Activated CD4-positive, CD25-positive, alpha-beta regulatory T cell treated with anti-CD3 and anti-CD28 coated beads, Interleukin-2, amount 50 U/mL, for 72 hours (primary cell): ENCODE measurements around the gene PAQR8.
"Not testable (repeated sequence)": the region's sequence is repeated elsewhere in the genome, so short reads cannot be mapped to it uniquely, and the experiment has no call there.

Source experiments
- DNase-seq: peaks from one replicate; pipeline ENCODE4 v3.0.0; 2021

The PAQR8 gene

DNA sequence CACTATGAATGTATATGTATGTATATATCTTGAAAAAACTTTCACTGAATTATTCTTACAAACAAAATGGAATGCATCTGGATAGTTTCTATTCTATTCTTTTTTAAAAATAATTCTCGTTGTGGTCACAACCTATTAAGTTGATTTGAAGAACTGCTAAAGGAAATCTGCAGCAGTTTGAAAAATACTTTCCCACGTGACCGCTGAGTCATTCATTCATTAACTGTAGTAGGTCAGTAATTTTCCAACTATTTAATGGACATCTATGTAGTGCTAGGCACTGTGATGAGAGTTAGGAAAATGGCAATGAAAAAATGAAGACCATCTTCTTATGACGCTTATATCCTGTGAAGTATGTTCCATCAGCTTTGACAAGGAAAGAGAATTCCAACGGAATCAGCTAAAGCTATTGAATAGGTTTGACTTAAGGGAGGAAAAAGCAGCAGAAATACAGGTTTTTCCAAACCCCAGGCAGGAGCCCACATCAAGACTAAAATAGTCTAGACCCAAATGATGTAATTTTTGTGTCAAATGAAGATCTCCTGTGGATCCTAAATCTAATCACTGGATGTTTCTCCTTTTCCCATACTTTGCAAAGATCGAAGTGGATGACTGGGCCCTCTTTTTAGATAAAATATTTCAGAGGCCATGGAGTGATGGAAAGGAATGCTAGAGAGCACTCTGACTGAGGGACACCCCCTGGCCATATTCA is 54.1 kb downstream of the PAQR8 start:
- DNase-seq: no peak

DNA sequence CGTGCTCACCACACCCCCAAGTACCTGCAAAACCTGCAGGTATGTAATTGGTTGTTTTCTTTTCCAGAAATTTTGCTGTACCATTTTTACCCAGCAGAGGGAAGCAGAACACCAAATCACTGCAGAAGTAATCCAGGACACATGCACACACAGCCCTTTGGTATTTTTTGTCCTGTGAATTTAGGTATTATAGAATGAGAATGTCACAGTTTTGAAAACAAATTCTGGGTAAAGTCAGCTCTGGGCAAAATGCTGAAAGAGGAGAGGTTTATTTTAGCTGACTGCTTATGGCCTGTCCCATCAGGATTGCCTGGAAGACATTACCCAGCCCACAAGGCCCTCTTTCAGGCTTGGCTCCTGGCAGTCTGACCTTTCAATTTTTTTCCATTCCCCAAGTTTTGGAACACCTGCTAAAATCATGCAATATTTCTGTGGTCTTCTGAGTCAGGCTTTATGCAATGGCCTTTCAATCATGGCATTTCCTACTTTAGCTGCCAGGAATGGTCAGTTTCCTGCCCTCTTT is 54.7 kb downstream of the PAQR8 start:
- DNase-seq: no peak

DNA sequence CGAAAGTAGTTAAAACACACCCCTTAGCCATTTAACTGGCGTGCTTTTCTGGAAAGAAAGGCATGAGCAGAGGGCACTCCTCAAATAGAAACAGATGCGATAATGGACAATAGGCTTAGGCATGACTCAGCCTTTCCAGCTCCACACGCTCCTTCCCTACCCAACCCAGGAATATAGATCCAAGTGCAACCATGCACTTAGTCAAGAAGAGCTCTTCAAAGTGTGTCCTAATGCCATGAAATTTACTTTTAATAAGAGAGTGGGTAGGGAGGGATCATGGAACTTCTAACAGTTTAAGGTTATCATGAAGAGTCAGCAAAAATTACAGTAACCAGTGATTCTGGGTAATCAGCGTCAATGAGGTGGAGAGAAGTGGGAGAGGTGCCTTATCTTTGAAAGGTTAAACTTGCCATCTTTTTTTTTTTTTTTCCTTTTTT is 55.7 kb downstream of the PAQR8 start:
- DNase-seq: no peak

DNA sequence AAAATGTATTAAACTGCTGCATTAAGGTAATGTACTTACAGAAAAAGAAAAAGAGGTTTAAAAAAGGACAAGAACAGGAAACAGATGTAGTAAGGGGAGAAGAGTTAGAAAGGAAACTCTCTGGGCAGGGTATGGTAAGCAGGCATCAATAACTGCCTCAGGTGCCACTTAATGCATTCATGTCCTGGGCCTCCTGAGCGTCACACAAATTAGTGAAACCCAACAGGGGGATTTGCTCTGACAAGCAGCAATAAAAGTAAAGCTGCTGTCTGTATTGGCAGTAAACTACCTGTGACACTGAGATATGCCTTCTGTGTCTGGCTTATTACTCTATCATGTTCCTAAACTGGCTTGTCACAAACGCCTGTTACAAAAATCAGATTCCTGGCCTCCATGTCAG is 56.7 kb downstream of the PAQR8 start:
- no peak for DNase-seq

DNA sequence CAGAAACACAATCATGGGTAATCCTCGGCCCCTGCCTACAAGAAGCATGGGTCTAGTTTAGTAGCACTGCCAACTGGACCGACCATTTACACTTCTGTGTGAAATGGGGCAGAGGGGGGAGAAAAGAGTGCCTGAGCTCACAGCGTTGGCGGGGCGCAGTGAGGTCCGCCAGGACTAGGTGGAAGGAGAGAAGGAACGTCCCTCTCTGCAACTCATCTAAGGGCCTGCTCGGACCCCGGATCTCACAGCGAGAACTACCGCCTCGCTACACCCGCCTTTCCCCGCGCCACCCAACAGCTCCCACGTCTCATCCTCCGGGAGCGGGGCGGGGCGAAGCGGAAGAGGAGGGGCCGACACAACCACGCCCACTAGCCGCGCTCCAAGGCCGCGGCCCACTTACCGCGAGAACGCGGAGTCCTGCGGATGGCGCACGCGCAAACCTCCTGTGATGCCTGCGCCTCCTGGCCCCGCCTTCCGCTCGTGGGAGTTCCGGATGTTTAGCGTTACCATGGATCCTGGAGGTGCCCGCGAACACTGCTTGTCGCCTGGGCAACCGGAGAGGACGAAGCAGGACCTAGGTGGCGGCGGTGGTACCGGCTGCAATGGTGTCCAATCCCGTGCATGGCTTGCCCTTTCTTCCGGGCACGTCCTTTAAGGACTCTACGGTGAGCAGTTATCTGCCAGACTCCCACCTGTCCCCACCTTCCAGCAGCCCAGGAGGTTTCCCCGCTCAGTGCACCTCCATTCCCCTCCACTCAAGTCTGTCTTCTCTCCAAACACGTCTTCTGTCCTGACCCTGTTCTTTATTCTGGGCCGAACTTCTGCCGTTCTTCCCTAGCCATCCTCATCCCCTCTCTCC is 58.1 kb downstream of the PAQR8 start, which contains the start of gene EFHC1:
Gene EFHC1 (plus strand): TSS at position 534 of the 859 bp plus-strand sequence. CDS start 69 bp downstream, at position 603.
- peak; percentile 98 for DNase-seq

DNA sequence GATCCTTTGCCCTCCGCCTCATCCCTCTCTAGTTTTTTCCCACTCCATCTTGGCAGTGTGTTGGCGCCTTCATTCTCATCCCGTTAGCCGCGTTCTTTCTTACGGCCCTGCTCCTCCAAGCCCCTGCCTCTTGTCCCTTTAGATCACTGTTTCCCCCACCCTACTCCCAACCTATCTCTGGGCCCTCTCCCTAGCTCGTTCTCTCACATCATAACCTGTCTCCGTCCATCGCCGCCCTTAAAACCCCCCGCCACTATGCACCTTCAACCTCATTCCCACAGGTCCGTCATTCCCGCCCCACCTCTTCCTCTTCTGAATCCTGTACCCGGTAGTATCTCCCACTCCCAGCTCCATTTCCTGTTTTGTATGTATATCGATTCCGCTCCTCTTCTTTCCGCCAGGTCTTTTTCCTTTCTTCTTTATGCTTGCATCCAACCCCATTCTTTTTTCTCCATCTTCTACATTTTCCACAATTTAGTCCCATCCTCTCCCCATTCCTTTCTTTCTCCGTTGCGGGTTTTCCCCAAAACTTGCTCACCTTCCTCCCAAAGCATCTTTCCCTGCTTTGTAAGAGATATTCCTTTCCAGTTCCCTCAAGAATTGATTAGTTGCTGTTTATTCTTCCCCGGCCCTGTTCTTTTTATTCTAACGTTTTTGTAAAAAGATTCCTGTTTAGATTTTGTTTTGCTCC is 58.9 kb downstream of the PAQR8 start:
- no peak for DNase-seq

DNA sequence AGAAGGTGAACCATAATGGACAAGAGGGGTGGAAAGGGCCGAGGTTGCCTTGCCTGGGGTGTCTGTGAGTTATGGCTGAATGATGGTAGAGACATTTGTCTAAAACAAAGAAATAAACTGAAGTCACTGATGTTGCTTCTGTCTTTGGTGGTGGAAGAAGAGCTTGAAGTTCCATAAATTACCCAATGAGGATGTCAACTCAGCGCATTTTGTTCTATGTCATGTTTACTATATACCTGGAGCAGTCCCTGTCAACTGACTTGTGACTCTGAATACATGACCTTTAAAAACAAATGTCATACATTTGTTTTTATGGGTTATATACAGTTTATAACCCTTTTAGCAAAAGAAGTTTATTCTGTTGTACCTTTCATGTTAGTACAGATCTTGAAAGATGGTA is 60.2 kb downstream of the PAQR8 start:
- no peak for DNase-seq

DNA sequence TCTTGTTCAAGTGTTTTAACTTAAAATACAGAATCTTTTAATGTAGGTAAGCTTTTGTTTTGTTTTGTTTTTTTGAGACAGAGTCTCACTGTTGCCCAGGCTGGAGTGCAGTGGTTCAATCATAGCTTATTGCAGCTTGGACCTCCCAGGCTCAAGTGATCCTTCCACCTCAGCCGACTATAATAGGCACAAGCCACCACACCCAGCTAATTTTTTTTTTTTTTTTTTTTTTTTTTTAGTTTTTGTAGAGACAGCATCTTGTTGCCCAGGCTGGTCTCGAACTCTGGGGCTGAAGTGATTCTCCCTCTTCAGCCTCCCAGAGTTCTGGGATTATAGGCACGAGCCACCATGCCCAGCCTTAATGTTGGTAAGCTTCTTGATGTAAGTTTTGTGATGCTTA is 61.5 kb downstream of the PAQR8 start:
- DNase-seq: no peak

DNA sequence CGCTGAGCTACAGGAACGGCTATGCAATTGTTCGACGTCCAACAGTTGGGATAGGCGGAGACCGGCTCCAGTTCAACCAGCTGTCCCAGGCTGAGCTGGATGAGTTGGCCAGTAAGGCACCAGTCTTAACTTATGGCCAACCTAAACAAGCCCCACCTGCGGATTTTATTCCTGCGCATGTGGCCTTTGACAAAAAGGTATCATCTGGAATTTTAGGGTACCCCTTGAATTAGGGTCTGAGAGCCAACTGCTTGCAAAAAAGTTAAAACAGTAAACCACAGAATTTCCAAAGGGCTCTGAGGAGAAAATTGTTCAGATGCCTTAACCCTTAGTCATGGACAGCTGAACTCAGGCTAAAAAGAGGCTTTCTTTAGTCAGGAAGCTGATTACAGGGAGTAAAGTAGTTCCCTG is 62.0 kb downstream of the PAQR8 start:
- no peak for DNase-seq

DNA sequence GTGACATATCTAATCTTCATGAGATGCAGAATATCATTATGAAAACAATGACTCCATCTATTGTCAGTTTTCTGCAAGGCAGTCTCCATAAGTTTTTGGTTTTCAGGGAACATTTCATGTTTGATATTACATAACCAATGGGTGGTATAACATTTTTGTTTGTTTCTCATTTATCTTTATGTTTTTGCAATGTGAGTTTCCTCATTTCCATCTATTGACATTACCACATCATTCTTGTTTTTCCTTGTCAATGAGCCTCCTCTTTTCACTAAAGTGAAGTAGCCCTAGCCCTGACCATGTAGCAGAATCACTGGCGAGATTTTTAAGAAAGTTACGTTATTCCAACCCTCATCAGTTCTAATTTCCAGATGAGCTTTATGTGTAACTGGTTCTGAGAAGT is 62.6 kb downstream of the PAQR8 start:
- DNase-seq: no peak

DNA sequence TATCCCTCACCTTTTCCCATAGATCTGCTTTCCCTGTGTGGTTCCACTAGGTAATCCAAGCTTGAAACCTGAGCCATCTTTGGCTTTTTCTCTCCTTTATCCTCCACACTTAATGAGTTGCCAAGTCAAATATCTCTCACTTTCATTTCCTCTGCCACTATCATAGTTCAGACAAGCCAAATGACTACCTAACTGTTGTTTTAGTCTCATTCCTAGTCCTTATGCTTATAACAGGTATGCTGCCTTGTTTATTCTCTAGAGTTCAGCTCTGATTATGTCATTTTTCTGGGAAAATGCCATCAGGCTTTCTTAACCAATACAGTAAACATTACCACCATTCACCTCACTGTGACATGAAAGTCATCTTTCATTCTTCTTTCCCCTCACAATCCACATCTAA is 64.7 kb downstream of the PAQR8 start:
- DNase-seq: no peak

DNA sequence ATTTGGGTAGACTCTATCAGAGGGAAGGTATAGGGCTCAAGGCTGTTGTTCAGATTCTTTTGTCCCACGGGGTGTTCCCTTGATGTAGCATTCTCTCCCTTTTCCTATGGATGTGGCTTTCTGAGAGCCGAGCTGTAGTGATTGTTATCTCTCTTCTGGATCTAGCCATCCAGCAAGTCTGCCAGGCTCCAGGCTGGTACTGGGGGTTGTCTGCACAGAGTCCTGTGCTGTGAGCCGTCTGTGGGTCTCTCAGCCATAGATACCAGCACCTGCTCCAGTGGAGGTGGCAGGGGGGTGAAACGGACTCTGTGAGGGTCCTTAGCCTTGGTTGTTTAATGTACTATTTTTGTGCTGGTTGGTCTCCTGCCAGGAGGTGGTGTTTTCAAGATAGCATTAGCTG is 71.3 kb downstream of the PAQR8 start:
- DNase-seq: not testable (repeated sequence)

DNA sequence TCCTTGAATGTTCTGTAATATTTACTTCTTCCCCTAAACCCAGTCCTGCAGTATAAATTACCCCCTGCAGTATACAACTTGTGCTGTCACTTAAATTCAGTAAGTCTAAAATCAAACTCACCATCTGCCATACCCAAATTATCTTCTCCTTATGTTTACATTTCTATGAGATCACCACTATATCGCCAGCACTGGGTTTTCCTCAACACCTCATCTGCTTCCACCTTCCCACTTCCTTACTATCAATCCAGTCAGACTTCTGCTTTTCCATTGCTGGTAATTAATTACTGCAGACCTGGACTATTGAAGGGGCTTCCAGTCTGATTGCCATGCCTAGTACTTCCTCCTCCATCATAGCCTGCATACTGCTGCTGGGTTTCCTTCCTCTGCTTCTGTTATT is 73.4 kb downstream of the PAQR8 start:
- DNase-seq: no peak

DNA sequence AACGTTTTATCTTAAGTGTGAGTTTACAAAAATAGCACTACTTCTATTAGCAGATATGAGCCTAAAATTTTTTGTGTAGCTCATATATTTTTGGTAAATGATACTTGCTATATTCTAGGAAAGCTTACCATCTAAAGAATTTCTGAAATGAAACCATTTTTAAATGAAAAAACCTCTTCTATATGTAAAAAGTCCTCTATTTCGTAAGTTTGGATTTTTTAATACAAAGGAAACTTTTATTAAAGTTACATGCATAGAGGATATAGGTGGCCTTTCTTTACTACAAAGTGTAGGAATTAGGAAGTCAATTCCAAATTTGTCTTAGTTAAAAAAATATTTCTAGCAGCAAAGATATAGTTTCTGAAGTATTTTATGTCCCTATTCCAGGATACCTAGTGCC is 77.0 kb downstream of the PAQR8 start:
- DNase-seq: no peak

DNA sequence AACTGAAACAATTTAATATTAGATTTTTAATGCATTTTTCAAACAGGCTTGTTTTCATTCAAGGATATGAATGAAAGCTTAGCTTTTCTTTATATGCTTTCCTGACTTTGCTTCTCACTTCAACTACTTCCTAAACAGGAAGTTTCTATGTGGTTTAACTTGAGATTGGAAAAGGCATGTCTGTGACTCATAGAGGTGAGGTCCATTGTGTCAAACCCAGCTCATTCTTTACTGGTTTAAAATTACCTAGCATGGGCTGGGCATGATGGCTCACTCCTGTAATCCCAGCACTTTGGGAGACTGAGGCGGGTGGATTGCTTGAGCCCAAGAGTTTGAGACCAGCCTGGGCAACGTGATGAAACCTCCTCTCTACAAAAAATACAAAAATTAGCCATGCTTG is 92.6 kb downstream of the PAQR8 start:
- DNase-seq: no peak

DNA sequence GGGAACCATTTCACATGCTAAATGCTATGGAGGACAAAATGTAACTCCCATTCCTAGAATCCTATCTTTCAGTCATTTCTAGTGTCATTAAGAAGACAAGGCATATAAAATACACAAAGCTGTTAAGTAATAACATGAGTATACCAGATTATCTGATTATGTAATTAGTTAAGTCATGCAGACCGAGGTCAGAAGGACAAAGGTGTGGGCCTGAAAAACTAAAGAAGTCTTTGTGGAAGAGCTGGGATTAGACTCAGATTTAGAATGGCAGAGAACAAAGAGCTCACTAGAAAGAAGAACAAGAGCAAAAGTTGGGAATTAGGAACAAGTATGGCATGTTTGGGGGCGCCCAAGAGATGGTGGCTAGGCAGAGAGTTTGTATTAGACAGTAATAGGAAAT is 95.1 kb downstream of the PAQR8 start:
- no peak for DNase-seq
